Upper lobe of right lung (tissue), 1 donor: ENCODE measurements around the gene GCNT1. TPM values are rescaled to one million over a fixed set of nuclear protein-coding genes. Genes with fewer than 3 reads are reported as not detected.

Experiments
- ATAC-seq: fragments of 200-7000 bp; cut with Tn5 transposase; one replicate; pipeline ENCODE4 v1.9.1; 2020; ENCODE audit warnings: mild to moderate bottlenecking, moderate library complexity
- DNase-seq: peaks from one replicate; pipeline ENCODE4 v3.0.0-alpha.2; 2020
- H3K27ac ChIP-seq: fragments of 200-600 bp; one replicate; pipeline ENCODE4 v1.8.0; 2022
- H3K27me3 ChIP-seq: fragments of 200-600 bp; one replicate; pipeline ENCODE4 v1.8.0; 2022; ENCODE audit warnings: mild to moderate bottlenecking
- H3K36me3 ChIP-seq: fragments of 200-600 bp; one replicate; pipeline ENCODE4 v1.8.0; 2022
- H3K4me1 ChIP-seq: fragments of 200-600 bp; one replicate; pipeline ENCODE4 v1.8.0; 2022
- H3K4me3 ChIP-seq: fragments of 200-600 bp; one replicate; pipeline ENCODE4 v1.8.0; 2022; ENCODE audit warnings: mild to moderate bottlenecking
- H3K9me3 ChIP-seq: fragments of 200-600 bp; one replicate; pipeline ENCODE4 v1.8.0; 2022
- CTCF ChIP-seq: fragments of 200-600 bp; IDR thresholded peaks from one replicate; pipeline ENCODE4 v1.8.0; 2022; ENCODE audit warnings: antibody characterized with exemption
- intact Hi-C: fragments of 100-400 bp; cut with DNase I; formaldehyde crosslinking; loops from one replicate; pipeline ENCODE4 v1.11.0; 2022
- total RNA-seq: library from RNA; stranded (reverse); fragmentation: NEBNext Ultra II Directional; extraction: Animal tissue kit (Norgen Biotek cat#: 25700); gene quantifications from one replicate; pipeline ENCODE4 v1.2.1, GENCODE V29; 2021
- donor health status: DM: no; HTN: yes; CAD: no; lungs with severe emphysema.

The GCNT1 gene
- total RNA-seq, 1 donor from 2014 or later = 8.5 TPM

GRCh38 chr9:76552751-76553455, 93.9 kb downstream of the GCNT1 start:
- H3K27me3 ChIP-seq = no peaks in the 10 kb centered on the region
- no peak for ATAC-seq
- no peaks in the 10 kb centered on the region for H3K36me3 ChIP-seq
- TF ChIP-seq CTCF = no peak
- no peak for DNase-seq
- H3K4me1 ChIP-seq = no peaks in the 10 kb centered on the region
- no peak overlapping the region for H3K4me3 ChIP-seq
- intact Hi-C loops = no loop called here
- no peak overlapping the region for H3K27ac ChIP-seq
- H3K9me3 ChIP-seq = no peaks in the 10 kb centered on the region

- intact Hi-C loops = no loop called here
- Histone ChIP-seq H3K36me3 (no peaks in the 10 kb centered on the region), H3K27me3 (no peaks in the 10 kb centered on the region), H3K27ac (no peak overlapping the region), H3K9me3 (no peaks in the 10 kb centered on the region), H3K4me1 (no peaks in the 10 kb centered on the region), H3K4me3 (no peak overlapping the region)
- DNase-seq = no peak
- ATAC-seq = no peak
- no peak for TF ChIP-seq CTCF
Measured at GRCh38 chr9:76553680-76554079, 94.7 kb downstream of the GCNT1 start.

Other genes starting within 250 kb of the GCNT1 start
- gene RFK, start 64.8 kb upstream of the GCNT1 start, total RNA-seq = 19.4 TPM